H1 (cell line): Measurements from ENCODE around the gene PEX19. TPM values are rescaled to one million over a fixed set of nuclear protein-coding genes. Genes with fewer than 3 reads are reported as not detected.

ENCODE experiments used
- GABPA ChIP-seq: IDR thresholded peaks from 2 replicates; pipeline ENCODE4 v1.6.1; 2011; ENCODE audit warnings: mild to moderate bottlenecking, low read length, moderate library complexity, borderline replicate concordance; ENCODE audit not compliant: insufficient read depth
- MAFK ChIP-seq: IDR thresholded peaks from 2 replicates; pipeline ENCODE4 v1.6.1; 2012; ENCODE audit warnings: low read depth, mild to moderate bottlenecking, improper control_type of control experiment, low read length
- PHF8 ChIP-seq: fragments of 200-600 bp; sonication (generic); conservative IDR thresholded peaks from 2 replicates; pipeline ENCODE4 v1.7.1; 2012; ENCODE audit warnings: low read depth, mild to moderate bottlenecking, inconsistent platforms, low read length, moderate library complexity
- POLR2A ChIP-seq, 2 experiments: IDR thresholded peaks; 1 replicate in 1 of 2; 2 replicates in 1 of 2; pipeline ENCODE4 v1.6.1; 2011; ENCODE audit warnings: low read depth in 2 of 2, low read length in 2 of 2, mild to moderate bottlenecking in 2 of 2; ENCODE audit errors: control extremely low read depth in 1 of 2
- RXRA ChIP-seq: IDR thresholded peaks from 2 replicates; pipeline ENCODE4 v1.6.1; 2011; ENCODE audit warnings: low read depth, mild to moderate bottlenecking, low read length, moderate library complexity; ENCODE audit not compliant: insufficient read depth
- SRF ChIP-seq: IDR thresholded peaks from 2 replicates; pipeline ENCODE4 v1.6.1; 2011; ENCODE audit warnings: mild to moderate bottlenecking, low read depth, low read length, moderate library complexity
- ZNF274 ChIP-seq: IDR thresholded peaks from 2 replicates; pipeline ENCODE4 v1.7.0; 2012; ENCODE audit warnings: low read length, borderline replicate concordance; ENCODE audit errors: extremely low read depth
- polyA plus RNA-seq, 7 experiments: library from polyadenylated mRNA; depleted of rRNA in 3 of 7; stranded (reverse) in 5 of 7; unstranded in 2 of 7; fragments of >200 nt in 5 of 7; fragments of 200-250 nt in 2 of 7; gene quantifications; 1 replicate in 5 of 7; 2 replicates in 1 of 7; 4 replicates in 1 of 7; pipeline versions ENCODE4 v1.2.1 to v1.2.3, GENCODE V29; 2011 to 2013; ENCODE audit warnings: missing spikeins in 2 of 7, mixed read lengths in 2 of 7
- total RNA-seq: library from RNA; stranded (reverse); fragmentation: NEBNext Ultra II Directional; extraction: Animal tissue kit (Norgen Biotek cat#: 25700); gene quantifications from 2 replicates; pipeline ENCODE4 v1.2.1, GENCODE V29; 2021

The PEX19 gene
- total and polyA plus RNA-seq, 2 of the 8 experiments (the other 6 are each of a cell fraction or from before 2014, with no cell fraction given), result 50.4 to 80.2 TPM

- TF ChIP-seq MAFK (no peak), PHF8 (no peak), GABPA (no peak), ZNF274 (no peak), SRF (no peak), RXRA (no peak), POLR2A (IDR thresholded peaks at IDR 0.05; ENCODE audit: control extremely low read depth in 1 of 2, low read depth in 2 of 2, low read length in 2 of 2) (no peak)
Measured at GRCh38 chr1:160256396-160257046, 28.4 kb downstream of the PEX19 start (continued).
